ENCODE data around the gene TSTD2. TPM values are rescaled to one million over a fixed set of nuclear protein-coding genes. Genes with fewer than 3 reads are reported as not detected.

TSTD2 gene
- 8.8 TPM for polyA plus RNA-seq (2013, experiment 1 of 2)
- polyA plus RNA-seq (2013, experiment 2 of 2) = 8.7 TPM

GRCh38 chr9:97632985-97633858, at the start of gene TSTD2, which contains the start of gene NCBP1:
Gene TSTD2 (minus strand): TSS chr9:97633368. CDS start chr9:97627562, 5,806 bp downstream.
Gene NCBP1 (plus strand): TSS chr9:97633821. CDS start chr9:97633882, 61 bp downstream.
- Histone ChIP-seq H3K23ac (ENCODE audit: low read length in 2 of 2) (peak within 1 kb of the TSS; percentile 79 to 98), H3K4me3 (ENCODE audit: insufficient read depth in 1 of 2, low read depth in 1 of 2, low read length in 2 of 2) (peak within 1 kb of the TSS; percentile 97 to 100), H3K18ac (ENCODE audit: low read depth in 1 of 2, low read length in 2 of 2) (peak within 1 kb of the TSS; percentile 98 to 99), H2BK5ac (ENCODE audit: low read depth, low read length, poor library complexity, severe bottlenecking) (peak within 1 kb of the TSS; percentile 89), H3K27me3 (ENCODE audit: control insufficient read depth in 1 of 2, insufficient read depth in 1 of 2, low read length in 2 of 2) (no peaks in the 10 kb centered on the region), H4K8ac (ENCODE audit: low read length) (peak within 1 kb of the TSS; percentile 92), H4K91ac (ENCODE audit: low read length) (peak within 1 kb of the TSS; percentile 50), H2AK5ac (ENCODE audit: low read length, severe bottlenecking) (peak within 1 kb of the TSS; percentile 56), H3K14ac (ENCODE audit: low read length in 2 of 2) (peak within 1 kb of the TSS in 1 of 2 experiments; percentile 96), H3K4me2 (ENCODE audit: low read length, poor library complexity, severe bottlenecking) (peak within 1 kb of the TSS; percentile 91), H2BK15ac (ENCODE audit: low read depth, poor library complexity, severe bottlenecking) (peak within 1 kb of the TSS; percentile 89), H2AFZ (ENCODE audit: low read depth, low read length) (peak within 1 kb of the TSS; percentile 91), H3K4ac (ENCODE audit: low read depth in 1 of 2, low read length in 2 of 2) (peak within 1 kb of the TSS; percentile 96 to 97), H3K36me3 (ENCODE audit: control insufficient read depth in 1 of 2, insufficient read depth in 2 of 2, low read depth in 1 of 2, low read length in 2 of 2) (no peaks in the 10 kb centered on the region), H3K9ac (ENCODE audit: low read length) (peak within 1 kb of the TSS; percentile 97), H3K4me1 (ENCODE audit: control insufficient read depth, insufficient read depth, low read depth, low read length) (peaks cover 10% of the 10 kb centered on the region), H2BK12ac (ENCODE audit: low read length in 2 of 2) (peak within 1 kb of the TSS in 1 of 2 experiments; percentile 49), H3K9me3 (ENCODE audit: control insufficient read depth, low read length) (no peaks in the 10 kb centered on the region), H3K27ac (ENCODE audit: low read length, poor library complexity, severe bottlenecking) (peak within 1 kb of the TSS; percentile 97), H2BK120ac (ENCODE audit: low read depth, low read length) (peak within 1 kb of the TSS; percentile 68), H3K79me1 (replicated peaks; ENCODE audit: low read length, poor library complexity, severe bottlenecking) (peaks cover 13% of the 10 kb centered on the region)
- WGBS = under 1% methylated on average over 74 of the region's 83 CpGs
- DNase-seq = peak; percentile 99

- no peak overlapping the region for H2BK120ac ChIP-seq (ENCODE audit: low read depth, low read length)
- WGBS = no CpG with 5 or more reads among the region's 1 CpG
- H3K79me1 ChIP-seq (replicated peaks; ENCODE audit: low read length, poor library complexity, severe bottlenecking) = peaks cover 15% of the 10 kb centered on the region
Measured at GRCh38 chr9:97682242-97682641, 49.1 kb upstream of the TSTD2 start.

GRCh38 chr9:97675655-97676054, 42.5 kb upstream of the TSTD2 start:
- Histone ChIP-seq H3K79me1 (replicated peaks; ENCODE audit: low read length, poor library complexity, severe bottlenecking) (peaks cover 17% of the 10 kb centered on the region), H3K23ac (ENCODE audit: low read length in 2 of 2) (no peak overlapping the region), H2AK5ac (ENCODE audit: low read length, severe bottlenecking) (no peak overlapping the region), H3K4ac (ENCODE audit: low read depth in 1 of 2, low read length in 2 of 2) (no peak overlapping the region), H3K18ac (ENCODE audit: low read depth in 1 of 2, low read length in 2 of 2) (no peak overlapping the region), H3K14ac (ENCODE audit: low read length in 2 of 2) (no peak overlapping the region), H3K4me1 (ENCODE audit: control insufficient read depth, insufficient read depth, low read depth, low read length) (no peaks in the 10 kb centered on the region), H3K9ac (ENCODE audit: low read length) (no peak overlapping the region), H2AFZ (ENCODE audit: low read depth, low read length) (no peak overlapping the region), H4K8ac (ENCODE audit: low read length) (no peak overlapping the region), H2BK15ac (ENCODE audit: low read depth, poor library complexity, severe bottlenecking) (no peak overlapping the region), H4K91ac (ENCODE audit: low read length) (no peak overlapping the region), H3K4me3 (ENCODE audit: insufficient read depth in 1 of 2, low read depth in 1 of 2, low read length in 2 of 2) (no peak overlapping the region), H2BK120ac (ENCODE audit: low read depth, low read length) (no peak overlapping the region), H3K9me3 (ENCODE audit: control insufficient read depth, low read length) (no peaks in the 10 kb centered on the region), H3K36me3 (ENCODE audit: control insufficient read depth in 1 of 2, insufficient read depth in 2 of 2, low read depth in 1 of 2, low read length in 2 of 2) (peaks cover 18 to 96% of the 10 kb centered on the region in 2 experiments), H3K4me2 (ENCODE audit: low read length, poor library complexity, severe bottlenecking) (no peak overlapping the region), H3K27ac (ENCODE audit: low read length, poor library complexity, severe bottlenecking) (no peak overlapping the region), H3K27me3 (ENCODE audit: control insufficient read depth in 1 of 2, insufficient read depth in 1 of 2, low read length in 2 of 2) (no peaks in the 10 kb centered on the region), H2BK5ac (ENCODE audit: low read depth, low read length, poor library complexity, severe bottlenecking) (no peak overlapping the region), H2BK12ac (ENCODE audit: low read length in 2 of 2) (no peak overlapping the region)
- no peak for DNase-seq
- WGBS = 96% methylated on average over 3 of the region's 3 CpGs

More at GRCh38 chr9:97682242-97682641, 49.1 kb upstream of the TSTD2 start:
- Histone ChIP-seq H2AFZ (ENCODE audit: low read depth, low read length) (no peak overlapping the region), H3K9me3 (ENCODE audit: control insufficient read depth, low read length) (no peaks in the 10 kb centered on the region), H3K18ac (ENCODE audit: low read depth in 1 of 2, low read length in 2 of 2) (no peak overlapping the region), H4K8ac (ENCODE audit: low read length) (no peak overlapping the region), H3K4me1 (ENCODE audit: control insufficient read depth, insufficient read depth, low read depth, low read length) (no peaks in the 10 kb centered on the region), H3K36me3 (ENCODE audit: control insufficient read depth in 1 of 2, insufficient read depth in 2 of 2, low read depth in 1 of 2, low read length in 2 of 2) (peaks cover 16 to 93% of the 10 kb centered on the region in 2 experiments), H2BK15ac (ENCODE audit: low read depth, poor library complexity, severe bottlenecking) (no peak overlapping the region), H2BK12ac (ENCODE audit: low read length in 2 of 2) (no peak overlapping the region), H4K91ac (ENCODE audit: low read length) (no peak overlapping the region), H3K4ac (ENCODE audit: low read depth in 1 of 2, low read length in 2 of 2) (no peak overlapping the region), H3K4me3 (ENCODE audit: insufficient read depth in 1 of 2, low read depth in 1 of 2, low read length in 2 of 2) (no peak overlapping the region), H3K27ac (ENCODE audit: low read length, poor library complexity, severe bottlenecking) (no peak overlapping the region), H3K14ac (ENCODE audit: low read length in 2 of 2) (no peak overlapping the region), H2AK5ac (ENCODE audit: low read length, severe bottlenecking) (no peak overlapping the region), H3K9ac (ENCODE audit: low read length) (no peak overlapping the region), H3K27me3 (ENCODE audit: control insufficient read depth in 1 of 2, insufficient read depth in 1 of 2, low read length in 2 of 2) (no peaks in the 10 kb centered on the region), H3K4me2 (ENCODE audit: low read length, poor library complexity, severe bottlenecking) (no peak overlapping the region), H2BK5ac (ENCODE audit: low read depth, low read length, poor library complexity, severe bottlenecking) (no peak overlapping the region), H3K23ac (ENCODE audit: low read length in 2 of 2) (no peak overlapping the region)
- no peak for DNase-seq

GRCh38 chr9:97673922-97674321, 40.8 kb upstream of the TSTD2 start:
- H3K4me1 ChIP-seq (ENCODE audit: control insufficient read depth, insufficient read depth, low read depth, low read length) = no peaks in the 10 kb centered on the region
- H3K18ac ChIP-seq (ENCODE audit: low read depth in 1 of 2, low read length in 2 of 2) = no peak overlapping the region
- no peak overlapping the region for H2BK15ac ChIP-seq (ENCODE audit: low read depth, poor library complexity, severe bottlenecking)
- no peak overlapping the region for H4K8ac ChIP-seq (ENCODE audit: low read length)
- DNase-seq = no peak
- 97% methylated on average over 2 of the region's 3 CpGs for WGBS
- no peak overlapping the region for H3K14ac ChIP-seq (ENCODE audit: low read length in 2 of 2)
- H3K79me1 ChIP-seq (replicated peaks; ENCODE audit: low read length, poor library complexity, severe bottlenecking) = peaks cover 19% of the 10 kb centered on the region
- H3K23ac ChIP-seq (ENCODE audit: low read length in 2 of 2) = no peak overlapping the region
- H3K36me3 ChIP-seq (ENCODE audit: control insufficient read depth in 1 of 2, insufficient read depth in 2 of 2, low read depth in 1 of 2, low read length in 2 of 2) = peaks cover 19 to 96% of the 10 kb centered on the region in 2 experiments
- no peak overlapping the region for H2BK5ac ChIP-seq (ENCODE audit: low read depth, low read length, poor library complexity, severe bottlenecking)
- no peak overlapping the region for H3K4me2 ChIP-seq (ENCODE audit: low read length, poor library complexity, severe bottlenecking)
- H2AFZ ChIP-seq (ENCODE audit: low read depth, low read length) = no peak overlapping the region
- H4K91ac ChIP-seq (ENCODE audit: low read length) = no peak overlapping the region
- no peak overlapping the region for H2BK12ac ChIP-seq (ENCODE audit: low read length in 2 of 2)
- H3K27me3 ChIP-seq (ENCODE audit: control insufficient read depth in 1 of 2, insufficient read depth in 1 of 2, low read length in 2 of 2) = no peaks in the 10 kb centered on the region
- no peak overlapping the region for H3K27ac ChIP-seq (ENCODE audit: low read length, poor library complexity, severe bottlenecking)
- H2BK120ac ChIP-seq (ENCODE audit: low read depth, low read length) = no peak overlapping the region
- no peak overlapping the region for H3K9ac ChIP-seq (ENCODE audit: low read length)
- H3K4ac ChIP-seq (ENCODE audit: low read depth in 1 of 2, low read length in 2 of 2) = no peak overlapping the region
- no peak overlapping the region for H2AK5ac ChIP-seq (ENCODE audit: low read length, severe bottlenecking)
- H3K4me3 ChIP-seq (ENCODE audit: insufficient read depth in 1 of 2, low read depth in 1 of 2, low read length in 2 of 2) = no peak overlapping the region
- H3K9me3 ChIP-seq (ENCODE audit: control insufficient read depth, low read length) = no peaks in the 10 kb centered on the region
